H1 (cell line): ENCODE measurements around the gene AFG1L. TPM values are rescaled to one million over a fixed set of nuclear protein-coding genes. Genes with fewer than 3 reads are reported as not detected.

Source experiments
- CTCF ChIA-PET: fragments of 300-600 bp; sonication (Branson Sonifier 250); formaldehyde crosslinking; loops from one replicate; lab custom pipeline; 2021; ENCODE audit not compliant: partially characterized antibody; lab: Charles Lee
- POLR2A ChIA-PET: fragments of 300-600 bp; sonication (Branson Sonifier 250); formaldehyde crosslinking; loops from one replicate; lab custom pipeline; 2021; ENCODE audit warnings: inconsistent platforms; ENCODE audit not compliant: partially characterized antibody; lab: Charles Lee
- DNase-seq, 2 experiments: peaks; one replicate each; pipeline versions ENCODE4 v3.0.0 to v3.0.0-alpha.2; 2010 to 2022; ENCODE audit warnings: low spot score in 2 of 2, low read depth in 1 of 2, mixed read lengths in 1 of 2
- FAIRE-seq: peaks from 2 replicates; lab custom pipeline; 2011; peaks lifted over from hg19 to GRCh38; lab: Jason Lieb, UNC
- H2AFZ ChIP-seq: 2 replicates; pipeline ENCODE4 v1.8.1; 2012; ENCODE audit warnings: low read length, inconsistent platforms
- H2AK5ac ChIP-seq: 2 replicates; pipeline ENCODE4 v1.6.1; 2013; ENCODE audit warnings: low read depth, low read length
- H2BK120ac ChIP-seq: replicated peaks from 2 replicates; pipeline ENCODE3; 2013; ENCODE audit warnings: low read depth, low read length, inconsistent platforms
- H2BK12ac ChIP-seq: 2 replicates; pipeline ENCODE4 v1.6.1; 2013; ENCODE audit warnings: low read depth, low read length
- H2BK15ac ChIP-seq: 2 replicates; pipeline ENCODE4 v1.6.1; 2013; ENCODE audit warnings: low read length
- H2BK20ac ChIP-seq: 2 replicates; pipeline ENCODE4 v1.6.1; 2013; ENCODE audit warnings: low read length
- H2BK5ac ChIP-seq: 2 replicates; pipeline ENCODE4 v1.6.1; 2013; ENCODE audit warnings: low read depth, low read length
- H3K14ac ChIP-seq: 2 replicates; pipeline ENCODE4 v1.6.1; 2013; ENCODE audit warnings: inconsistent platforms; ENCODE audit not compliant: insufficient read length
- H3K18ac ChIP-seq: 2 replicates; pipeline ENCODE4 v1.6.1; 2013; ENCODE audit warnings: low read length; ENCODE audit errors: extremely low read depth
- H3K23ac ChIP-seq: 2 replicates; pipeline ENCODE4 v1.6.1; 2013; ENCODE audit warnings: inconsistent platforms; ENCODE audit not compliant: insufficient read length
- H3K23me2 ChIP-seq: 2 replicates; pipeline ENCODE4 v1.6.1; 2013; ENCODE audit warnings: low read depth, low read length
- H3K27ac ChIP-seq: 2 replicates; pipeline ENCODE4 v1.6.1; 2011; ENCODE audit warnings: low read depth, low read length, inconsistent platforms
- H3K27me3 ChIP-seq, 4 experiments: replicated peaks in 1 of 4; 1 replicate in 1 of 4; 2 replicates in 3 of 4; pipeline versions ENCODE4 v1.6.1 to v1.8.1; 2011 to 2013; ENCODE audit warnings: low read length in 3 of 4, mild to moderate bottlenecking in 3 of 4, inconsistent platforms in 2 of 4, mixed read lengths in 2 of 4, moderate library complexity in 1 of 4; ENCODE audit not compliant: control insufficient read depth in 3 of 4, insufficient read depth in 3 of 4; ENCODE audit errors: extremely low read depth in 1 of 4
- H3K36me3 ChIP-seq, 4 experiments: 2 replicates each; pipeline versions ENCODE4 v1.6.1 to v1.8.1; 2011 to 2013; ENCODE audit warnings: mild to moderate bottlenecking in 4 of 4, low read length in 3 of 4, moderate library complexity in 2 of 4, control low read depth in 1 of 4, inconsistent platforms in 1 of 4; ENCODE audit not compliant: insufficient read depth in 4 of 4, control insufficient read depth in 2 of 4
- H3K4ac ChIP-seq: replicated peaks from 2 replicates; pipeline ENCODE3; 2013; ENCODE audit warnings: low read length, low read depth, mixed read lengths, inconsistent platforms; ENCODE audit not compliant: insufficient read length
- H3K4me1 ChIP-seq, 4 experiments: replicated peaks in 1 of 4; 1 replicate in 1 of 4; 2 replicates in 3 of 4; pipeline versions ENCODE4 v1.6.1 to v1.8.1; 2011 to 2013; ENCODE audit warnings: low read length in 3 of 4, inconsistent platforms in 2 of 4, mixed read lengths in 1 of 4; ENCODE audit not compliant: insufficient read depth in 4 of 4, control insufficient read depth in 3 of 4
- H3K4me2 ChIP-seq, 2 experiments: 2 replicates each; pipeline versions ENCODE4 v1.6.1 to v1.8.1; 2011 to 2013; ENCODE audit warnings: low read depth in 2 of 2, low read length in 2 of 2, control low read depth in 1 of 2, inconsistent platforms in 1 of 2, mild to moderate bottlenecking in 1 of 2; ENCODE audit not compliant: insufficient read depth in 1 of 2
- H3K4me3 ChIP-seq, 4 experiments: fragments of 200-600, 300-600 bp in 1 of 4; sonication (generic), shearing (Covaris generic), sonication (Bioruptor Twin) in 1 of 4; 2 replicates each; pipeline versions ENCODE4 v1.5.1 to v1.8.1; 2011 to 2016; ENCODE audit warnings: low read length in 4 of 4, low read depth in 3 of 4, control low read depth in 2 of 4, inconsistent platforms in 2 of 4, mild to moderate bottlenecking in 2 of 4, mixed read lengths in 1 of 4, moderate library complexity in 1 of 4; ENCODE audit not compliant: insufficient read depth in 2 of 4; ENCODE audit errors: extremely low read depth in 1 of 4
- H3K56ac ChIP-seq: replicated peaks from 2 replicates; pipeline ENCODE3; 2013; ENCODE audit warnings: low read depth, mild to moderate bottlenecking, mixed read lengths, low read length, inconsistent platforms; ENCODE audit not compliant: insufficient read length
- H3K79me1 ChIP-seq: 2 replicates; pipeline ENCODE4 v1.6.1; 2013; ENCODE audit warnings: low read depth, low read length, control low read depth
- H3K79me2 ChIP-seq, 2 experiments: 2 replicates each; pipeline versions ENCODE4 v1.6.1 to v1.8.1; 2012 to 2013; ENCODE audit warnings: low read length in 2 of 2, mild to moderate bottlenecking in 2 of 2, inconsistent platforms in 1 of 2; ENCODE audit not compliant: insufficient read depth in 2 of 2, control insufficient read depth in 1 of 2
- H3K9ac ChIP-seq, 4 experiments: replicated peaks in 1 of 4; 1 replicate in 1 of 4; 2 replicates in 3 of 4; pipeline versions ENCODE4 v1.6.1 to v1.8.1; 2011 to 2013; ENCODE audit warnings: low read depth in 3 of 4, low read length in 3 of 4, control low read depth in 2 of 4, mild to moderate bottlenecking in 2 of 4, moderate library complexity in 2 of 4, inconsistent platforms in 1 of 4; ENCODE audit errors: extremely low read depth in 1 of 4
- H3K9me3 ChIP-seq, 2 experiments: 2 replicates each; pipeline versions ENCODE4 v1.6.1 to v1.8.1; 2012 to 2013; ENCODE audit warnings: mild to moderate bottlenecking in 2 of 2, moderate library complexity in 2 of 2, control low read depth in 1 of 2, inconsistent platforms in 1 of 2, low read depth in 1 of 2, low read length in 1 of 2, mixed read lengths in 1 of 2; ENCODE audit not compliant: insufficient read depth in 2 of 2
- H4K20me1 ChIP-seq, 2 experiments: replicated peaks in 1 of 2; 2 replicates each; pipeline versions ENCODE3 to v1.8.1; 2011 to 2013; ENCODE audit warnings: inconsistent platforms in 2 of 2, low read length in 2 of 2, mild to moderate bottlenecking in 1 of 2; ENCODE audit not compliant: insufficient read depth in 2 of 2, control insufficient read depth in 1 of 2
- H4K5ac ChIP-seq: 2 replicates; pipeline ENCODE4 v1.6.1; 2013; ENCODE audit warnings: low read length, low read depth, mixed read lengths, inconsistent platforms; ENCODE audit not compliant: insufficient read length
- H4K8ac ChIP-seq: 2 replicates; pipeline ENCODE4 v1.8.0; 2013; ENCODE audit warnings: mild to moderate bottlenecking, moderate library complexity, low read length, inconsistent platforms; ENCODE audit not compliant: insufficient read depth; ENCODE audit errors: extremely low read depth
- H4K91ac ChIP-seq: replicated peaks from 2 replicates; pipeline ENCODE3; 2013; ENCODE audit warnings: low read length, mixed read lengths, inconsistent platforms; ENCODE audit not compliant: insufficient read length
- ATF3 ChIP-seq: IDR thresholded peaks from 2 replicates; pipeline ENCODE4 v1.6.1; 2011; ENCODE audit warnings: low read depth, mild to moderate bottlenecking, low read length; ENCODE audit not compliant: insufficient read depth
- CEBPB ChIP-seq: IDR thresholded peaks from 2 replicates; pipeline ENCODE4 v1.6.1; 2012; ENCODE audit warnings: low read depth, low read length
- CREB1 ChIP-seq: IDR thresholded peaks from 2 replicates; pipeline ENCODE4 v1.6.1; 2012; ENCODE audit warnings: inconsistent platforms
- EZH2 ChIP-seq: fragments of 200-600 bp; sonication (generic); IDR thresholded peaks from 2 replicates; pipeline ENCODE4 v1.7.1; 2012; ENCODE audit warnings: low read depth, mild to moderate bottlenecking, moderate library complexity, low read length, inconsistent platforms; ENCODE audit not compliant: severe bottlenecking
- NRF1 ChIP-seq: IDR thresholded peaks from 2 replicates; pipeline ENCODE4 v1.6.1; 2011; ENCODE audit warnings: mild to moderate bottlenecking, low read depth, low read length, improper control_type of control experiment
- POU5F1 ChIP-seq: IDR thresholded peaks from 2 replicates; pipeline ENCODE4 v1.6.1; 2011; ENCODE audit warnings: low read depth, mild to moderate bottlenecking, low read length, moderate library complexity
- RNF2 ChIP-seq: fragments of 200-900, 300-1000 bp; sonication (generic); IDR thresholded peaks from 2 replicates; pipeline ENCODE4 v1.7.1; 2016; ENCODE audit warnings: borderline replicate concordance, low read depth, mild to moderate bottlenecking, antibody characterized with exemption, low read length; ENCODE audit not compliant: poor library complexity, severe bottlenecking; ENCODE audit errors: missing control alignments
- SIRT6 ChIP-seq: IDR thresholded peaks from one replicate; pipeline ENCODE4 v1.7.1; 2012; ENCODE audit warnings: low read length, inconsistent platforms
- SIX5 ChIP-seq: IDR thresholded peaks from 2 replicates; pipeline ENCODE4 v1.6.1; 2011; ENCODE audit warnings: mild to moderate bottlenecking, low read depth, low read length
- SP2 ChIP-seq: IDR thresholded peaks from 2 replicates; pipeline ENCODE4 v1.6.1; 2012; ENCODE audit warnings: mild to moderate bottlenecking, low read length, inconsistent platforms
- SRF ChIP-seq: IDR thresholded peaks from 2 replicates; pipeline ENCODE4 v1.6.1; 2011; ENCODE audit warnings: mild to moderate bottlenecking, low read depth, low read length, moderate library complexity
- SUZ12 ChIP-seq: fragments of 200-600 bp; sonication (generic); IDR thresholded peaks from 2 replicates; pipeline ENCODE4 v1.6.1; 2012; ENCODE audit warnings: mild to moderate bottlenecking, inconsistent platforms, low read length, moderate library complexity, mixed read lengths
- TAF7 ChIP-seq: optimal IDR thresholded peaks from 2 replicates; pipeline ENCODE3; 2011; ENCODE audit warnings: low read depth, mild to moderate bottlenecking, inconsistent platforms, low read length, moderate library complexity, borderline replicate concordance
- WGBS, 2 experiments: shearing (Covaris generic) in 1 of 2; methylation state at CpG; one replicate each; pipeline versions ENCODE4 v1.1.6 to v1.1.7; 2013 to 2015; ENCODE audit warnings: low lambda C conversion rate in 2 of 2, mixed read lengths in 2 of 2, inconsistent platforms in 1 of 2, low coverage in 1 of 2, missing lambda C conversion rate in 1 of 2; ENCODE audit not compliant: insufficient replicate concordance in 2 of 2, insufficient coverage in 1 of 2, insufficient read length in 1 of 2; ENCODE audit errors: extremely low coverage in 1 of 2, missing lambda C conversion rate in 1 of 2; 5-methylcytosine and 5-hydroxymethylcytosine counted together
- polyA plus RNA-seq, 7 experiments: library from polyadenylated mRNA; depleted of rRNA in 3 of 7; stranded (reverse) in 5 of 7; unstranded in 2 of 7; fragments of >200 nt in 5 of 7; fragments of 200-250 nt in 2 of 7; gene quantifications; 1 replicate in 5 of 7; 2 replicates in 1 of 7; 4 replicates in 1 of 7; pipeline versions ENCODE4 v1.2.1 to v1.2.3, GENCODE V29; 2011 to 2013; ENCODE audit warnings: missing spikeins in 2 of 7, mixed read lengths in 2 of 7
- total RNA-seq: library from RNA; stranded (reverse); fragmentation: NEBNext Ultra II Directional; extraction: Animal tissue kit (Norgen Biotek cat#: 25700); gene quantifications from 2 replicates; pipeline ENCODE4 v1.2.1, GENCODE V29; 2021

The AFG1L gene
- total and polyA plus RNA-seq, 2 of the 8 experiments (the other 6 are each of a cell fraction or from before 2014, with no cell fraction given), result 0.98 to 5.7 TPM

DNA sequence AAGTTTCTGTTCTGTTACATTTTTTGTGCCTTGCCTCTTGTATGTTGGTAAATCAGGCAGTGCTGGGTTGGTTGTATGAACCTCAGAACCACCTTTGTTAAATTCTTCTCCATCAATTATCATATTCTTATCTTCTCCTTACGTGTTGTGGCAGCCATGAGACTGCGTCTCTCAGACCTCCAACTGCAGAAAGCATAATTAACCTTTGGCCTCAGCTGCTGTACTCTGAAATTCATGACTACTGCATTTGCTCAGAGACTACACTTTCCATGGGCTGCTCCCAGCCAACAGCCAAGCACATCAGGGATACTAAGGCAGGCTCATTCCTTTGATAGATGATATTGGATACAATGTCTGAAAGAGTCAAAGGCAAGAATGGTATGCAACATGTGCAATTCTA lies 18.9 kb upstream of the AFG1L start:
- FAIRE-seq, result no peak
- Histone ChIP-seq H2BK120ac (no peak overlapping the region), H3K4me1 (peaks cover 0 to 4% (median 0%) of the 10 kb centered on the region in 4 experiments; a peak in 2 of 7 replicates), H3K4me3 (no peak overlapping the region), H3K23ac (no peak overlapping the region), H2BK20ac (no peak overlapping the region), H3K79me2 (no peaks in the 10 kb centered on the region), H3K18ac (no peak overlapping the region), H4K91ac (no peak overlapping the region), H4K20me1 (no peaks in the 10 kb centered on the region), H3K36me3 (no peaks in the 10 kb centered on the region), H3K9ac (no peak overlapping the region), H2BK5ac (no peak overlapping the region), H3K9me3 (no peaks in the 10 kb centered on the region), H3K56ac (no peak overlapping the region), H3K23me2 (no peaks in the 10 kb centered on the region), H2AK5ac (no peak overlapping the region), H3K27me3 (no peaks in the 10 kb centered on the region), H2BK12ac (no peak overlapping the region), H3K14ac (no peak overlapping the region), H3K4me2 (no peak overlapping the region), H3K27ac (no peak overlapping the region), H2BK15ac (no peak overlapping the region), H2AFZ (no peak overlapping the region), H3K4ac (no peak overlapping the region), H4K5ac (no peak overlapping the region), H4K8ac (no peak overlapping the region), H3K79me1 (no peaks in the 10 kb centered on the region)
- peak in 1 of 2 experiments; percentile 17 for DNase-seq
- ChIA-PET CTCF (no interaction called here), POLR2A (interaction anchor here (0.5 kb wide), 1 partner anchor 12 kb away, joined by 3 read pairs; no protein-coding TSS in a partner anchor)
- TF ChIP-seq RNF2 (no peak), SP2 (no peak), SRF (no peak), EZH2 (no peak), CEBPB (no peak), TAF7 (no peak), CREB1 (no peak), SIX5 (no peak), ATF3 (no peak), POU5F1 (no peak), NRF1 (no peak), SIRT6 (no peak), SUZ12 (no peak)
- 84% methylated on average over 2 of the region's 2 CpGs; no CpG with 5 or more reads in 1 of the 2 experiments for WGBS, 2 experiments
